ENCODE measurements around the gene ZRANB1. TPM values are rescaled to one million over a fixed set of nuclear protein-coding genes. Genes with fewer than 3 reads are reported as not detected.

The ZRANB1 gene
- total and polyA plus RNA-seq, 2 of the 13 experiments (the other 11 are each of a cell fraction or from before 2014, with no cell fraction given): 10.3 to 19.6 TPM

- in situ Hi-C loops (cut with HindIII; ENCODE audit: extremely low pct_ligation_motif_present, low pct_unique_long_range_greater_than_20kb): no loop called here
Observed at GRCh38 chr10:125016611-125017202, 74.8 kb downstream of the ZRANB1 start.

DNA sequence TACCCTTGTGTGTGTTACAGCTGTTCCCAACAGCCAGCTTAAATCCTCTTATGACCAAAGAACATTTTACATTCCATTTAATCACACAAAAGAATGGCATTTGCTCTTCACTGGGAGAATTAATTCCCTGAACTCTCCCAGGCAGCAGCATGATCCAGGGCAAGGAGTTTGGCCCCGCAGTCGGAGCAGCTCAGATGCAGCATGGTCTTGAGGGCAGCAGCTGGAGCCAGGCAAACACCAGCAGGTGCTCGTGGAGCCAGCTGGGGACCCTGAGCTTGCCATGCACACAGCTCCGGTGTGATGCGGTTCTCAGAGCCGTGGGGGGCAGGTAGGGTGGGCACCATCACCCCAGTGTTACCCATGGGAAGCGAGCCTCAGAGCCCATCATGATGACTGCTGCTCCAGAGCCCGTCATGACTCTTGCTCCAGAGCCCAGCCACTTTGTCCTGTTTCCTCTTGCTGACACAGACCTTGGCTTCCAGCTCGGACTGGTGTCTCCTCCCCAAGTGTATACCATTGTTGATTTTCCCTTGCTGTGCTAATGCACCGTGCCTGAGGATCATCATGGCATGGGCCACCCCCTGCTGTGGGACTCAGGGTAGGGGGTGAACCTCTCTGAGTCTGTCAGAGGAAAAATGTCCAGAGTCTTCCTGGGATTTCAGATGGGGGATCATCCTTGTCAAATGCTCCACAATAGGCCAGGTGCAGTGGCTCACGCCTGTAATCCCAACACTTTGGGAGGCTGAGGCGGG is 75.8 kb downstream of the ZRANB1 start:
- ChIA-PET POLR2A (no interaction called here), CTCF (ENCODE audit: low intra/inter-chr PET ratio, low total read pairs) (no interaction called here)
- Histone ChIP-seq H3K4me3 (replicated peaks in 1 of 3; ENCODE audit: insufficient read depth in 1 of 3, low read depth in 2 of 3, low read length in 3 of 3) (no peak overlapping the region), H3K27me3 (ENCODE audit: control insufficient read depth in 1 of 2, insufficient read depth in 2 of 2, low read length in 2 of 2) (peaks cover 11 to 67% of the 10 kb centered on the region in 2 experiments), H3K79me2 (ENCODE audit: insufficient read depth, low read length) (no peaks in the 10 kb centered on the region), H3K9me3 (ENCODE audit: low read length) (peaks cover 5% of the 10 kb centered on the region; the same call in 1 of the 2 replicates), H2AFZ (ENCODE audit: low read length) (no peak overlapping the region), H3K4me1 (ENCODE audit: insufficient read depth, low read length) (no peaks in the 10 kb centered on the region), H3K9ac (ENCODE audit: insufficient read depth, low read depth, low read length) (no peak overlapping the region), H3K27ac (ENCODE audit: extremely low read length, insufficient read depth, low read length) (no peak overlapping the region), H3K36me3 (replicated peaks in 1 of 2; ENCODE audit: control insufficient read depth in 1 of 2, insufficient read depth in 2 of 2, low read length in 2 of 2) (no peaks in the 10 kb centered on the region), H4K20me1 (ENCODE audit: insufficient read depth, low read length) (no peaks in the 10 kb centered on the region), H3K4me2 (ENCODE audit: low read depth, low read length) (no peak overlapping the region)
- DNase-seq (ENCODE audit: low spot score) (no peak), ATAC-seq (no peak), FAIRE-seq (no peak)
- BruUV-seq (replicated peaks): no TSS peak
- intact Hi-C loops (cut with micrococcal nuclease; ENCODE audit: unreplicated experiment) (no loop called here), in situ Hi-C loops (cut with HindIII; ENCODE audit: extremely low pct_ligation_motif_present, low pct_unique_long_range_greater_than_20kb) (no loop called here)
- 26% methylated on average over 6 of the region's 12 CpGs for WGBS (ENCODE audit: low lambda C conversion rate)
- TF ChIP-seq SRY (CRISPR knock-in tag; IDR thresholded peaks at IDR 0.05) (no peak), NFRKB (IDR thresholded peaks at IDR 0.05) (no peak), ZNF766 (CRISPR knock-in tag; IDR thresholded peaks at IDR 0.05; ENCODE audit: borderline replicate concordance) (no peak), ZNF275 (CRISPR knock-in tag; IDR thresholded peaks at IDR 0.05; ENCODE audit: borderline replicate concordance) (no peak), PHF20 (CRISPR knock-in tag; IDR thresholded peaks at IDR 0.05) (no peak), ARNT2 (CRISPR knock-in tag; IDR thresholded peaks at IDR 0.05; ENCODE audit: low read depth) (no peak), HMGA1 (CRISPR knock-in tag; conservative IDR thresholded peaks at IDR 0.05) (no peak), ZNF501 (CRISPR knock-in tag; IDR thresholded peaks at IDR 0.05) (no peak)
- TF ChIP-seq, protein P1, sequence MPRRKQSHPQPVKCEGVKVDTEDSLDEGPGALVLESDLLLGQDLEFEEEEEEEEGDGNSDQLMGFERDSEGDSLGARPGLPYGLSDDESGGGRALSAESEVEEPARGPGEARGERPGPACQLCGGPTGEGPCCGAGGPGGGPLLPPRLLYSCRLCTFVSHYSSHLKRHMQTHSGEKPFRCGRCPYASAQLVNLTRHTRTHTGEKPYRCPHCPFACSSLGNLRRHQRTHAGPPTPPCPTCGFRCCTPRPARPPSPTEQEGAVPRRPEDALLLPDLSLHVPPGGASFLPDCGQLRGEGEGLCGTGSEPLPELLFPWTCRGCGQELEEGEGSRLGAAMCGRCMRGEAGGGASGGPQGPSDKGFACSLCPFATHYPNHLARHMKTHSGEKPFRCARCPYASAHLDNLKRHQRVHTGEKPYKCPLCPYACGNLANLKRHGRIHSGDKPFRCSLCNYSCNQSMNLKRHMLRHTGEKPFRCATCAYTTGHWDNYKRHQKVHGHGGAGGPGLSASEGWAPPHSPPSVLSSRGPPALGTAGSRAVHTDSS (CRISPR knock-in tag; conservative IDR thresholded peaks at IDR 0.05): no peak

More at GRCh38 chr10:125016611-125017202, 74.8 kb downstream of the ZRANB1 start:
- Histone ChIP-seq H3K27me3 (ENCODE audit: control insufficient read depth in 1 of 2, insufficient read depth in 2 of 2, low read length in 2 of 2) (peaks cover 10 to 67% of the 10 kb centered on the region in 2 experiments), H3K4me3 (replicated peaks in 1 of 3; ENCODE audit: insufficient read depth in 1 of 3, low read depth in 2 of 3, low read length in 3 of 3) (no peak overlapping the region), H3K36me3 (replicated peaks in 1 of 2; ENCODE audit: control insufficient read depth in 1 of 2, insufficient read depth in 2 of 2, low read length in 2 of 2) (no peaks in the 10 kb centered on the region), H3K79me2 (ENCODE audit: insufficient read depth, low read length) (no peaks in the 10 kb centered on the region), H3K9ac (ENCODE audit: insufficient read depth, low read depth, low read length) (no peak overlapping the region), H2AFZ (ENCODE audit: low read length) (no peak overlapping the region), H3K9me3 (ENCODE audit: low read length) (peaks cover 5% of the 10 kb centered on the region; the same call in 1 of the 2 replicates), H4K20me1 (ENCODE audit: insufficient read depth, low read length) (no peaks in the 10 kb centered on the region), H3K27ac (ENCODE audit: extremely low read length, insufficient read depth, low read length) (no peak overlapping the region), H3K4me2 (ENCODE audit: low read depth, low read length) (no peak overlapping the region), H3K4me1 (ENCODE audit: insufficient read depth, low read length) (no peaks in the 10 kb centered on the region)
- intact Hi-C loops (cut with micrococcal nuclease; ENCODE audit: unreplicated experiment): no loop called here
- CTCF ChIA-PET (ENCODE audit: low intra/inter-chr PET ratio, low total read pairs): no interaction called here
- BruUV-seq (replicated peaks): no TSS peak
- ATAC-seq (no peak), FAIRE-seq (no peak), DNase-seq (ENCODE audit: low spot score) (no peak)
- POLR2A ChIA-PET: no interaction called here
- no peak for TF ChIP-seq ZNF451 (CRISPR knock-in tag; IDR thresholded peaks at IDR 0.05)
- no peak for TF ChIP-seq MAFK (conservative IDR thresholded peaks at IDR 0.05 in 1 of 2, IDR thresholded peaks at IDR 0.05 in 1 of 2; ENCODE audit: low read length in 2 of 2)
- TF ChIP-seq EED (CRISPR knock-in tag; IDR thresholded peaks at IDR 0.05): no peak
- no peak for TF ChIP-seq ISX (CRISPR knock-in tag; conservative IDR thresholded peaks at IDR 0.05)
- no peak for TF ChIP-seq HOXA5 (CRISPR knock-in tag; IDR thresholded peaks at IDR 0.05)
- no peak for TF ChIP-seq SOX13 (IDR thresholded peaks at IDR 0.05)
- no peak for TF ChIP-seq SOX13 (CRISPR knock-in tag; conservative IDR thresholded peaks at IDR 0.05 in 1 of 2, IDR thresholded peaks at IDR 0.05 in 1 of 2)
- TF ChIP-seq BCL6 (CRISPR knock-in tag; IDR thresholded peaks at IDR 0.05): no peak
- no peak for TF ChIP-seq ZNF691 (CRISPR knock-in tag; IDR thresholded peaks at IDR 0.05; ENCODE audit: borderline replicate concordance, low read depth)
- TF ChIP-seq ZNF557 (CRISPR knock-in tag; IDR thresholded peaks at IDR 0.05): no peak
- 28% methylated on average over 14 of the region's 14 CpGs for WGBS (ENCODE audit: low lambda C conversion rate)

Data from HepG2 (cell line).